ENCODE results near the gene OR52E2.
"Not testable (repeated sequence)": the region's sequence is repeated elsewhere in the genome, so short reads cannot be mapped to it uniquely, and the experiment has no call there.

OR52E2 gene

GRCh38 chr11:5088556-5088955, 29.1 kb upstream of the OR52E2 start:
- no peak overlapping the region for H3K4me3 ChIP-seq (ENCODE audit: low read depth, low read length)
- TF ChIP-seq CTCF (IDR thresholded peaks at IDR 0.05; ENCODE audit: low read depth, low read length, missing control alignments) = no peak
- no peak for DNase-seq (ENCODE audit: low read depth)

GRCh38 chr11:5083602-5084001, 24.2 kb upstream of the OR52E2 start:
- no peak for TF ChIP-seq CTCF (IDR thresholded peaks at IDR 0.05; ENCODE audit: low read depth, low read length, missing control alignments)

GRCh38 chr11:5081405-5081804, 22.0 kb upstream of the OR52E2 start:
- no peak overlapping the region for H3K4me3 ChIP-seq (ENCODE audit: low read depth, low read length)
- no peak for TF ChIP-seq CTCF (IDR thresholded peaks at IDR 0.05; ENCODE audit: low read depth, low read length, missing control alignments)
- DNase-seq (ENCODE audit: low read depth) = no peak

More at GRCh38 chr11:5083602-5084001, 24.2 kb upstream of the OR52E2 start:
- DNase-seq (ENCODE audit: low read depth) = no peak
- H3K4me3 ChIP-seq (ENCODE audit: low read depth, low read length) = no peak overlapping the region

GRCh38 chr11:5071799-5072198, 12.4 kb upstream of the OR52E2 start:
- no peak overlapping the region for H3K4me3 ChIP-seq (ENCODE audit: low read depth, low read length)
- no peak for TF ChIP-seq CTCF (IDR thresholded peaks at IDR 0.05; ENCODE audit: low read depth, low read length, missing control alignments)
- DNase-seq (ENCODE audit: low read depth) = no peak

- no peak for DNase-seq (ENCODE audit: low read depth)
- no peak for TF ChIP-seq CTCF (IDR thresholded peaks at IDR 0.05; ENCODE audit: low read depth, low read length, missing control alignments)
- no peak within 1 kb of the TSS for H3K4me3 ChIP-seq (ENCODE audit: low read depth, low read length)
Observed at GRCh38 chr11:5069272-5069671, 9.8 kb upstream of the OR52E2 start, which contains the start of gene OR52E1. OR52E1 (plus strand) TSS chr11:5069572.

GRCh38 chr11:5065027-5065426, 5.6 kb upstream of the OR52E2 start:
- no peak for TF ChIP-seq CTCF (IDR thresholded peaks at IDR 0.05; ENCODE audit: low read depth, low read length, missing control alignments)
- no peak overlapping the region for H3K4me3 ChIP-seq (ENCODE audit: low read depth, low read length)
- no peak for DNase-seq (ENCODE audit: low read depth)

GRCh38 chr11:5058679-5059078, 748 bp downstream of the OR52E2 start:
- DNase-seq (ENCODE audit: low read depth); H3K4me3 ChIP-seq (ENCODE audit: low read depth, low read length): not testable (repeated sequence)

Measured in GM12864 (cell line).